Measurements from ENCODE around the gene SPIRE2.

DNA sequence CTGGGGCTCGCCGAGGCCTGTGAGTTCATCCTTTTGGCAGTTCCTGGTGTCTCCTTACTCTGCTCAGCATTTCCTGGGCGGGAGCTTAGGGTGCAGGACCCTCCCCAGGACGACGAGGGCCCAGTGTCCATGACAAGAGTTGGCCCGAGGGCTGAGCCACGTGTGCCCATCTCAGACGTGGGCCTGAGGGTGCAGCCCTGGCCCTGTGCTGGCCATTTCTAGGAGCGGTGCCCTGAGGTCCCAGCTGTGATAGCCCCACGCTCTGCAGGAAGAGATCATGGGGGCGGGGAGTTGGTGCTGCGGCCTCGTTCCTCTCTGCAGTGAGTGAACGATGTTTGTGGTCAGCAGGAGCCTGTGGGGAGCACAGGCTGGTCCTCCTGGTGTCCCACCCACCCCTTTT, 84.4 kb downstream of the SPIRE2 start:
- TF ChIP-seq, protein P1, sequence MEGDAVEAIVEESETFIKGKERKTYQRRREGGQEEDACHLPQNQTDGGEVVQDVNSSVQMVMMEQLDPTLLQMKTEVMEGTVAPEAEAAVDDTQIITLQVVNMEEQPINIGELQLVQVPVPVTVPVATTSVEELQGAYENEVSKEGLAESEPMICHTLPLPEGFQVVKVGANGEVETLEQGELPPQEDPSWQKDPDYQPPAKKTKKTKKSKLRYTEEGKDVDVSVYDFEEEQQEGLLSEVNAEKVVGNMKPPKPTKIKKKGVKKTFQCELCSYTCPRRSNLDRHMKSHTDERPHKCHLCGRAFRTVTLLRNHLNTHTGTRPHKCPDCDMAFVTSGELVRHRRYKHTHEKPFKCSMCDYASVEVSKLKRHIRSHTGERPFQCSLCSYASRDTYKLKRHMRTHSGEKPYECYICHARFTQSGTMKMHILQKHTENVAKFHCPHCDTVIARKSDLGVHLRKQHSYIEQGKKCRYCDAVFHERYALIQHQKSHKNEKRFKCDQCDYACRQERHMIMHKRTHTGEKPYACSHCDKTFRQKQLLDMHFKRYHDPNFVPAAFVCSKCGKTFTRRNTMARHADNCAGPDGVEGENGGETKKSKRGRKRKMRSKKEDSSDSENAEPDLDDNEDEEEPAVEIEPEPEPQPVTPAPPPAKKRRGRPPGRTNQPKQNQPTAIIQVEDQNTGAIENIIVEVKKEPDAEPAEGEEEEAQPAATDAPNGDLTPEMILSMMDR (IDR thresholded peaks at IDR 0.05; ENCODE audit: poor library complexity): no peak
- no peak for TF ChIP-seq EZH2 (IDR thresholded peaks at IDR 0.05; ENCODE audit: borderline replicate concordance)

All from hepatocyte (in vitro differentiated cells).